ENCODE results near the gene SLC25A22.

DNA sequence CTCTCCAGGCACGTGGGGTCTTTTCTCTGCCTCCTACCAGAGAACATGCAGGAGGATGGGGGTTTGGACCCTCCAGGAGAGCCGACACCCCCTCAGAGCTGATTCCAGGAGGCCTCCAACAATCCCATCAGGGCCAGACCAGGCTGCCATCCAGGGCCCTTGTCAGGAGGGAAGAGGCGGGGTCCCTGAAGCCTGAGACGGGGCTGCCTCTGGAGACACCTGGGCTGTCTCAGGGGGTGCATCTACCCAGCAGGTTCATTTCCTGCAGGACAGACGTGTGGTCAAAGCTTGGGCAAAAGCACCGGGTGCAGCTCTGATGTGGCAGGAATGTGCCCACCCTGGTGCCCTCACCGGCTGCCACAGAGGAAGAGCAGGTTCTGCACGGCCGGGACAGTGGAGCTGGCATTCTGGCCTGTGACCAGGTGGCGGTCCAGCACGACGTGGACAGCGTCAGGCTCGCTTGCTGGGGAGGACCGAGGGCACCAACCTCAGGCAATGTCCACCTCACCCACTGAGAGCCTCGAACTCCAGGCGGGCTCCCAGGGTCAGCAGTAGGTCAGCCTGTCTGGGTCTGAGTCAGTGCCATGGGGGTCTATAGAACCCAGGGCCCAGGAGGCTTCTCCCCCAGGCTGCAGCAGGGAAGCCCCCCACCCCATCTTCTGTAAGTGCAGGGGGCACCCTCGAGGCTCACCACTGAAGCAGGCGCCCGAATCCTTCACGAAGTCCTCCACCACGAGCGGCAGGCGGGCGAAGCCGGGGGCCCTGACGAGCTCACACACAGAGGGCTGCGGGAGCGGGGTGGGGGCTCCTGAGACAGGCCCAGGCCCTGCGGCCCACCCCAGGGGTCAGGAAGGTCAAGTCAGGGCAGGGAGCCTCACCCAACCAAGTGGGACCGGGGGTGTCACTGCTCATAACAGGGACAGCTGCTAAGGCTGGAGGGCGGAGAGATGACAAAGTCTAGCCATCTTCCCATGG, 27.2 kb downstream of the SLC25A22 start:
- TF ChIP-seq, protein P1, sequence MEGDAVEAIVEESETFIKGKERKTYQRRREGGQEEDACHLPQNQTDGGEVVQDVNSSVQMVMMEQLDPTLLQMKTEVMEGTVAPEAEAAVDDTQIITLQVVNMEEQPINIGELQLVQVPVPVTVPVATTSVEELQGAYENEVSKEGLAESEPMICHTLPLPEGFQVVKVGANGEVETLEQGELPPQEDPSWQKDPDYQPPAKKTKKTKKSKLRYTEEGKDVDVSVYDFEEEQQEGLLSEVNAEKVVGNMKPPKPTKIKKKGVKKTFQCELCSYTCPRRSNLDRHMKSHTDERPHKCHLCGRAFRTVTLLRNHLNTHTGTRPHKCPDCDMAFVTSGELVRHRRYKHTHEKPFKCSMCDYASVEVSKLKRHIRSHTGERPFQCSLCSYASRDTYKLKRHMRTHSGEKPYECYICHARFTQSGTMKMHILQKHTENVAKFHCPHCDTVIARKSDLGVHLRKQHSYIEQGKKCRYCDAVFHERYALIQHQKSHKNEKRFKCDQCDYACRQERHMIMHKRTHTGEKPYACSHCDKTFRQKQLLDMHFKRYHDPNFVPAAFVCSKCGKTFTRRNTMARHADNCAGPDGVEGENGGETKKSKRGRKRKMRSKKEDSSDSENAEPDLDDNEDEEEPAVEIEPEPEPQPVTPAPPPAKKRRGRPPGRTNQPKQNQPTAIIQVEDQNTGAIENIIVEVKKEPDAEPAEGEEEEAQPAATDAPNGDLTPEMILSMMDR (IDR thresholded peaks at IDR 0.05; ENCODE audit: insufficient read depth, low read length), result no peak
- TF ChIP-seq POLR2AphosphoS5 (IDR thresholded peaks at IDR 0.05; ENCODE audit: low read depth) (no peak), SPI1 (IDR thresholded peaks at IDR 0.05; ENCODE audit: borderline replicate concordance, low read depth) (no peak)
- TF ChIP-seq, protein P2, sequence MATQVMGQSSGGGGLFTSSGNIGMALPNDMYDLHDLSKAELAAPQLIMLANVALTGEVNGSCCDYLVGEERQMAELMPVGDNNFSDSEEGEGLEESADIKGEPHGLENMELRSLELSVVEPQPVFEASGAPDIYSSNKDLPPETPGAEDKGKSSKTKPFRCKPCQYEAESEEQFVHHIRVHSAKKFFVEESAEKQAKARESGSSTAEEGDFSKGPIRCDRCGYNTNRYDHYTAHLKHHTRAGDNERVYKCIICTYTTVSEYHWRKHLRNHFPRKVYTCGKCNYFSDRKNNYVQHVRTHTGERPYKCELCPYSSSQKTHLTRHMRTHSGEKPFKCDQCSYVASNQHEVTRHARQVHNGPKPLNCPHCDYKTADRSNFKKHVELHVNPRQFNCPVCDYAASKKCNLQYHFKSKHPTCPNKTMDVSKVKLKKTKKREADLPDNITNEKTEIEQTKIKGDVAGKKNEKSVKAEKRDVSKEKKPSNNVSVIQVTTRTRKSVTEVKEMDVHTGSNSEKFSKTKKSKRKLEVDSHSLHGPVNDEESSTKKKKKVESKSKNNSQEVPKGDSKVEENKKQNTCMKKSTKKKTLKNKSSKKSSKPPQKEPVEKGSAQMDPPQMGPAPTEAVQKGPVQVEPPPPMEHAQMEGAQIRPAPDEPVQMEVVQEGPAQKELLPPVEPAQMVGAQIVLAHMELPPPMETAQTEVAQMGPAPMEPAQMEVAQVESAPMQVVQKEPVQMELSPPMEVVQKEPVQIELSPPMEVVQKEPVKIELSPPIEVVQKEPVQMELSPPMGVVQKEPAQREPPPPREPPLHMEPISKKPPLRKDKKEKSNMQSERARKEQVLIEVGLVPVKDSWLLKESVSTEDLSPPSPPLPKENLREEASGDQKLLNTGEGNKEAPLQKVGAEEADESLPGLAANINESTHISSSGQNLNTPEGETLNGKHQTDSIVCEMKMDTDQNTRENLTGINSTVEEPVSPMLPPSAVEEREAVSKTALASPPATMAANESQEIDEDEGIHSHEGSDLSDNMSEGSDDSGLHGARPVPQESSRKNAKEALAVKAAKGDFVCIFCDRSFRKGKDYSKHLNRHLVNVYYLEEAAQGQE (IDR thresholded peaks at IDR 0.05; ENCODE audit: insufficient replicate concordance, low read depth), result no peak
